Measurements from ENCODE around the gene ME3.
"Not testable (repeated sequence)": the region's sequence is repeated elsewhere in the genome, so short reads cannot be mapped to it uniquely, and the experiment has no call there.

The ME3 gene

GRCh38 chr11:86418513-86418912 is 253.9 kb downstream of the ME3 start:
- no peak overlapping the region for H3K27ac ChIP-seq (replicated peaks)
- TF ChIP-seq SPI1 (IDR thresholded peaks at IDR 0.05; ENCODE audit: borderline replicate concordance, low read depth) (no peak), GABPA (IDR thresholded peaks at IDR 0.05; ENCODE audit: low read depth) (no peak), CTCF (IDR thresholded peaks at IDR 0.05; ENCODE audit: insufficient read depth, low read length) (no peak), POLR2AphosphoS5 (IDR thresholded peaks at IDR 0.05; ENCODE audit: low read depth) (no peak)
- TF ChIP-seq, protein P1, sequence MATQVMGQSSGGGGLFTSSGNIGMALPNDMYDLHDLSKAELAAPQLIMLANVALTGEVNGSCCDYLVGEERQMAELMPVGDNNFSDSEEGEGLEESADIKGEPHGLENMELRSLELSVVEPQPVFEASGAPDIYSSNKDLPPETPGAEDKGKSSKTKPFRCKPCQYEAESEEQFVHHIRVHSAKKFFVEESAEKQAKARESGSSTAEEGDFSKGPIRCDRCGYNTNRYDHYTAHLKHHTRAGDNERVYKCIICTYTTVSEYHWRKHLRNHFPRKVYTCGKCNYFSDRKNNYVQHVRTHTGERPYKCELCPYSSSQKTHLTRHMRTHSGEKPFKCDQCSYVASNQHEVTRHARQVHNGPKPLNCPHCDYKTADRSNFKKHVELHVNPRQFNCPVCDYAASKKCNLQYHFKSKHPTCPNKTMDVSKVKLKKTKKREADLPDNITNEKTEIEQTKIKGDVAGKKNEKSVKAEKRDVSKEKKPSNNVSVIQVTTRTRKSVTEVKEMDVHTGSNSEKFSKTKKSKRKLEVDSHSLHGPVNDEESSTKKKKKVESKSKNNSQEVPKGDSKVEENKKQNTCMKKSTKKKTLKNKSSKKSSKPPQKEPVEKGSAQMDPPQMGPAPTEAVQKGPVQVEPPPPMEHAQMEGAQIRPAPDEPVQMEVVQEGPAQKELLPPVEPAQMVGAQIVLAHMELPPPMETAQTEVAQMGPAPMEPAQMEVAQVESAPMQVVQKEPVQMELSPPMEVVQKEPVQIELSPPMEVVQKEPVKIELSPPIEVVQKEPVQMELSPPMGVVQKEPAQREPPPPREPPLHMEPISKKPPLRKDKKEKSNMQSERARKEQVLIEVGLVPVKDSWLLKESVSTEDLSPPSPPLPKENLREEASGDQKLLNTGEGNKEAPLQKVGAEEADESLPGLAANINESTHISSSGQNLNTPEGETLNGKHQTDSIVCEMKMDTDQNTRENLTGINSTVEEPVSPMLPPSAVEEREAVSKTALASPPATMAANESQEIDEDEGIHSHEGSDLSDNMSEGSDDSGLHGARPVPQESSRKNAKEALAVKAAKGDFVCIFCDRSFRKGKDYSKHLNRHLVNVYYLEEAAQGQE (IDR thresholded peaks at IDR 0.05; ENCODE audit: insufficient replicate concordance, low read depth) = no peak
- no peak for DNase-seq (ENCODE audit: low read depth in 1 of 2, low spot score in 1 of 2)

GRCh38 chr11:86418106-86418505 is 254.3 kb downstream of the ME3 start:
- Histone ChIP-seq H3K27ac (replicated peaks) (no peak overlapping the region), H3K4me3 (replicated peaks; ENCODE audit: insufficient read depth, low read length) (no peak overlapping the region), H3K27me3 (ENCODE audit: insufficient read depth, poor library complexity, severe bottlenecking) (no peaks in the 10 kb centered on the region)
- DNase-seq (ENCODE audit: low read depth in 1 of 2, low spot score in 1 of 2) = no peak
- no peak for TF ChIP-seq SPI1 (IDR thresholded peaks at IDR 0.05; ENCODE audit: borderline replicate concordance, low read depth)
- TF ChIP-seq, protein P1 (IDR thresholded peaks at IDR 0.05; ENCODE audit: insufficient replicate concordance, low read depth) = no peak
- TF ChIP-seq POLR2AphosphoS5 (IDR thresholded peaks at IDR 0.05; ENCODE audit: low read depth) = no peak
- TF ChIP-seq CTCF (IDR thresholded peaks at IDR 0.05; ENCODE audit: insufficient read depth, low read length) = no peak
- TF ChIP-seq GABPA (IDR thresholded peaks at IDR 0.05; ENCODE audit: low read depth) = no peak

More at GRCh38 chr11:86418513-86418912, 253.9 kb downstream of the ME3 start:
- Histone ChIP-seq H3K4me3 (replicated peaks; ENCODE audit: insufficient read depth, low read length) (no peak overlapping the region), H3K27me3 (ENCODE audit: insufficient read depth, poor library complexity, severe bottlenecking) (no peaks in the 10 kb centered on the region)

DNA sequence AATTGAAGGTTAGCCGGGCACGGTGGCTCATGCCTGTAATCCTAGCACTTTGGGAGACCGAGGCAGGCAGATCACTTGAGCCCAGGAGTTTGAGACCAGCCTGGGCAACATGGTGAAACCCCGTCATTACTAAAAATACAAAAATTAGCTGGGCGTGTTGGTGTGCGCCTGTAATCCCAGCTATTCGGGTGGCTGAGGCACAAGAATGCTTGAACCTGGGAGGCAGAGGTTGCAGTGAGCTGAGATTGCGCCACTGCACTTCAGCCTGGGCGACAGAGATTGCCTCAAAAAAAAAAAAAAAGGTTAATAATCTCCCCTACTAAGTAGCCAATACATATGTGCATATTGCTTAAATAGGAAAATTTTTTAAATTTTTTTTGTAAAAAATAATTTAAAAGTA is 255.5 kb downstream of the ME3 start:
- DNase-seq (ENCODE audit: low read depth in 1 of 2, low spot score in 1 of 2); H3K27me3 ChIP-seq (ENCODE audit: insufficient read depth, poor library complexity, severe bottlenecking); H3K27ac ChIP-seq (replicated peaks); H3K4me3 ChIP-seq (replicated peaks; ENCODE audit: insufficient read depth, low read length): not testable (repeated sequence)

DNA sequence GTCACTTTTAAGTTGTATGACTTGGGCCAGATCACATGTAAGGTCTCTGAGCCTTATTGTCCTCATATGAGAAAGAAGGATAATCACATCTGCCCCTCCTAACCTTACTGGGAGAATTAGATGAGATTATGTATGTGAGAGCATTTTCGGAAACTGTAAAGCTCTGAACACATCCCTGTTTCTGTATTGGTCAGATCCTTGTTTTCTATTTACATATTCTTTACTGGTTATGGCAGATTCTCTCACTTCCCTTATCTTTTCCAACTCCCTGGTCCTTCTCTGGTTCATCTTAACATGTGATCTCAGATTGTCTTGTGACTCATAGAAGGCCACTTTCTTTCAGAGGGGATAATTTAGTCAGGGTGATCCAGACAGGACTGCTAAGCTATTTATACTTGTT is 255.9 kb downstream of the ME3 start:
- Histone ChIP-seq H3K27me3 (ENCODE audit: insufficient read depth, poor library complexity, severe bottlenecking) (no peaks in the 10 kb centered on the region), H3K4me3 (replicated peaks; ENCODE audit: insufficient read depth, low read length) (no peak overlapping the region), H3K27ac (replicated peaks) (no peak overlapping the region)
- no peak for DNase-seq (ENCODE audit: low read depth in 1 of 2, low spot score in 1 of 2)
- no peak for TF ChIP-seq GABPA (IDR thresholded peaks at IDR 0.05; ENCODE audit: low read depth)
- TF ChIP-seq, protein P1 (IDR thresholded peaks at IDR 0.05; ENCODE audit: insufficient replicate concordance, low read depth) = no peak
- TF ChIP-seq POLR2AphosphoS5 (IDR thresholded peaks at IDR 0.05; ENCODE audit: low read depth) = no peak
- TF ChIP-seq SPI1 (IDR thresholded peaks at IDR 0.05; ENCODE audit: borderline replicate concordance, low read depth) = no peak
- no peak for TF ChIP-seq CTCF (IDR thresholded peaks at IDR 0.05; ENCODE audit: insufficient read depth, low read length)

All from HL-60 (cell line).